ENCODE data around the gene FRMD3.
"Not testable (repeated sequence)": the region's sequence is repeated elsewhere in the genome, so short reads cannot be mapped to it uniquely, and the experiment has no call there.

Gene FRMD3

DNA sequence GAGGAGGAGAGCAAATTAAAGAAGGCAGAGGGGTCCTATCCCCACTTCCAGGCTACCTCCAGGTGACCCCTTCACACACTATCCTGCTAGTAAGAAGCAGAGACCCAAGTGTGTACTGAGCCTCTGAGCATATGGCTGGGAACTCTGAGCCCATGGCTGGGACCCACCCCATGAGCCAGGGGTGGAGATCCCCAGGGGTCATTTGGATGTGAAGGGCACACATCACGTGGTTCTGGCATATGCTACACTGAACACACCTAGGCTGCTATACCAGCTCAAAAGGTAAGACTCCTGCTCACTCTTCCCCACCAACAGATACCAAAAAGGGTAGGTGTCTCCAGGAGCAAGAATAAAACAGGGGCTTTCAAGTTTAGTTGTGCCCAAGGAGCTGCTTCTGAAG is 149.9 kb downstream of the FRMD3 start:
- DNase-seq (ENCODE audit: low read depth): no peak

DNA sequence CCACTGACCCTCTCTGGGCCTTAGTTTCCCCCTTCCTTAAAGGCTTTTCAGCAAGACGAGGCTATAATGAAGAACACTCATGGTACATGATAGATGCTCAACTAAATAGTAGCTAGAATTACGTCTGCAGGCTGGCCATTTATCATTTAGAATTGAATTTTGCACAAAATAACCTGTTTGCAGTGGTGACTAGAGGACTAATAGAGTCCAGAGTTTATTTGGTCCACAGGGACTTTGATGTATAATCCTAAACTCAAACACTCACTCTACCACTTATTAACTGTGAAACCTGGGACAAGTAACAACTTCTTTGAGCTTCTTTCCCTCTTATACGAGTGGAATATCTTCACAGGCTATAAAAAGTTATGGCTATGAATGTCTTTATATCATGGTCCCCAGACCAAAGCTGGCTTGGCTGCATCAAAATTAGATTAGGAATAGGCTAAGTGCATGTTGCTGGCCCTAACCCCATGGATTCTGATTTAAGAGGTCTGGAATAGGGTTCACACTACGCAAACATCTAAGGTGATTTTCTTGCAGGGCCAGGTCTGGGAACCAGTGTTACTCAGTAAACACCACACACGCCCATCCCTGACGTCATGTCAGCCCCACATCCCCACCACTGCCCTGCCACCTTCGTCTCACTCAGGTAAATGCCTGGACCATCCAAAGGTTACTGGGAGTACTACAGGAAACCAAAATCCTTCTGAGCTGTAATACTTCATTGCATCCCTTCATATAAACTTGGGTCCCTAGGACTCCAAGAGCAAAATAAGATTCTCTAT is 150.6 kb downstream of the FRMD3 start:
- DNase-seq (ENCODE audit: low read depth): no peak

DNA sequence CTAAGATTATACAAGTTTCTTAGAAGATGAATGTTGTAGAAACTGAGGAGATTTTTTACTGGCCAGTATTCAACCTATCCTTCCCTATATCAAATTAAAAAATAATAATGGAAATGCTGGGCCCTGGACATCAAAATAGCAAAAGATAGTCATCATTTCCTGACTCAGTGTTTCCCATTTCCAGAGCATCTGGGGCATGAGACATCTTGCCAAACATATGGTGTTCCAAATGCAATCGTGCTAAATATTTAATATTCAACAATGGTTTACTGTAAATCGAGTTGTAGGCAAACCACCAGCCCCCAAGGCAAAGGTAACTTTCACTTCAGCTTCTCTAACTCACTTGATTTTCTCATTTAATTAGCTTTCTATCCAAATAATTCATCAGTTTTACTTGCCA is 152.9 kb downstream of the FRMD3 start:
- DNase-seq (ENCODE audit: low read depth): no peak

DNA sequence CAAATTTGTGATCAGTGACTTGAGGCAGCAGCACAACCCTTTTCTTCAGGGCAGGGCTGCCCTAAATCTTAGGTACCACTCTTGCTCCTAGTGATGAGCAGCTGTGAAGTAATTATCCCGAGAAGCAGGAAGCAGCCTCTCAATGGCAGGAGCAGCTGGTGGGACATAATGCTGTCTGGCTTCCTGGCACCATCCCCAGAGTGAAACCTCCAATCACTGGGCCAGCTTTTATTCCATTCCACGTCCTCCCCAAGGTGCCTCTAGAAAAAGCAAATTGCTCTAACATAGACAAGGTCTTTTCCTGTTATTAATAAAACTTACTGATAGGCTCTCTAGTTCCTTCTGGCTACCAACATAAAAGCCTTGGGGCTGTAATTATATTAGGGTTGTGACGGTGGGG is 154.0 kb downstream of the FRMD3 start:
- DNase-seq (ENCODE audit: low read depth): no peak

DNA sequence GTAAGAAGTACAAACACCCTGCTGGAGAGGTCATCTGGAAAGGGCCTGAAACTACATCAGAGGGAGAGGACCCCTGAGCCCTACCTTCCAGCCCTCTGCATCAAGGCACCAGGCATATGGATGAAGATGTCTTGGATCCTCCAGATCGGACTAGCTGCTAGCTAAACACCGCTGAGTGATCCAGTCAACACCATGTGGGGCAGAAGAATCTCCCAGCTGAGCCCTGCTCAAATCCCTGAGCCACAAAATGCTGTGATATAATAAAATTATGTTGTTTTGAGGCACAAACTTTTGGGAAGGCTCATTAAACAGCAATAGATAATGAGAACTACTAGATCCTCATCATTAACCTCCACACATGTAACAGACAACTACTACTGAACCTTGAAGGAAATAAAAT is 155.2 kb downstream of the FRMD3 start:
- no peak for DNase-seq (ENCODE audit: low read depth)

- no peak for DNase-seq (ENCODE audit: low read depth)
Measured at GRCh38 chr9:83382421-83382820, 155.8 kb downstream of the FRMD3 start.

GRCh38 chr9:83379045-83379444 is 159.2 kb downstream of the FRMD3 start:
- no peak for DNase-seq (ENCODE audit: low read depth)

DNA sequence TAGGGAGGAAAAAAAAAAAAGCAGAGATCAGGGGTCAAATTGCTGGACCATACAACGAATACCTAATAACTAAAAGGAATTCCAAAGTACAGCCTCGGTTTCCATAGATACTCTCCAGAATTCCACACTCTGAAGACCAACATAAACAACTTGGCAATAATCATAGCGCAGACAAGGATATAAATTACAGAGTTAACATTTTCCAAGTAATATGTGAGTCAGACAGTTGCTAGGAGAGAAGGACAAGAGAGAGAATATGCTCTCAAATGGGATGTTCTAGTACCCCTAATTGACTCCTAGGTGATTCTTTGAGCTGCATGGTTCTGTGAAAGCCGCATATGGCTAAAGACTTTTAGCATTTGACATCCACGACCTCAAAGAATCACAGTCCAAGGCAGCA is 165.2 kb downstream of the FRMD3 start:
- no peak for DNase-seq (ENCODE audit: low read depth)

DNA sequence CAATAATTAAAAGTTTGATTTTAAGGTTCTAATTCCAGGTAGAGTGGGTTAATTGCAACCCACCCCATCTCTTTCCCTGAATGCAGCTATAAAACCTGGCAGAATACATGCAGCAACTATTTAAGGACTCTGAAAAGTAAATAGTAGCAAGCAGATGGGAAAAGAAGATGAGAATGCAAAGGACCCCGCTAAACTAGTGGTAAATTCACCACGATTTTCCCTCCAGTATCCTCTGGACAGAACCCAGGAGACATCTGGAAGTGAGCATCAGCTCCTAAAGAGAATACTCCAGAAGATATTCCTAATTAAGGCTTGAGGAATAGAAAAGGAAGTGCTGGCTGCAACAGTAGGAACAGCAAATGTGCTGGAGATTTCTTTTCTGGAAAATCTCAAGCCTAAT is 170.9 kb downstream of the FRMD3 start:
- DNase-seq (ENCODE audit: low read depth): no peak

- no peak for DNase-seq (ENCODE audit: low read depth)
Measured at GRCh38 chr9:83362341-83362995, 175.7 kb downstream of the FRMD3 start.

DNA sequence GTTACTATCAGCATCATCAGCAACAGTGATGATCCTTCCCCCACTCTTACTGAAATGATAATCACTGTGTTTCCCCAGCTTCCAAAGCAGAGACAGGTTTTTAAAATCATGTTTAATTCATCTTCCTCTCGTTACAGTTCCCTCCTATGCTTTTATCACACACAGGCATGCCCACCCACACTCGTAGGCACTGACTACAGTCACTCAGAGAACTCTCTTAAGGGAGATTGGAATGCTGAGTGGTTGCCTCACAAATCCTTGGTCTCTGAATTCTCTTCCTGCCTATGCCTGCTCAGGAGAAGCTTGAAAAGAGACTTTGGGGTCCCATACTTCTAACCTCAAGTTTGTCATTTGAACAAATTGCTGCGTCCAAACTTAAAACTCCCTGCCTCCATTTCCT is 179.2 kb downstream of the FRMD3 start:
- no peak for DNase-seq (ENCODE audit: low read depth)

DNA sequence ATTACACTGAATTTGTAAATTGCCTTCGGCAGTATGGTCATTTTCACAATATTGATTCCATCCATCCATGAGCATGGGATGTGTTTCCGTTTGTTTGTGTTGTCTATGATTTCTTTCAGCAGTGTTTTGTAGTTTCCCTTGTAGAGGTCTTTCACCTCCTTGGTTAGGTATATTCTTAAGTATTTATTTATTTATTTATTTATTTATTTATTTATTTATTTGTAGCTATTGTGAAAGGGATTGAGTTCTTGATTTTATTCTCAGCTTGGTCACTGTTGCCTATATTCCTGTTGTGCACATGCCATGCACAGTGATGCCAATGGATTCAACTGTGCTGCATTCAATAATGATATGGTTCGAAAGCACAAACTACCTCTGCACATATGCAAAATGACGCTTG is 179.7 kb downstream of the FRMD3 start:
- DNase-seq (ENCODE audit: low read depth): not testable (repeated sequence)

DNA sequence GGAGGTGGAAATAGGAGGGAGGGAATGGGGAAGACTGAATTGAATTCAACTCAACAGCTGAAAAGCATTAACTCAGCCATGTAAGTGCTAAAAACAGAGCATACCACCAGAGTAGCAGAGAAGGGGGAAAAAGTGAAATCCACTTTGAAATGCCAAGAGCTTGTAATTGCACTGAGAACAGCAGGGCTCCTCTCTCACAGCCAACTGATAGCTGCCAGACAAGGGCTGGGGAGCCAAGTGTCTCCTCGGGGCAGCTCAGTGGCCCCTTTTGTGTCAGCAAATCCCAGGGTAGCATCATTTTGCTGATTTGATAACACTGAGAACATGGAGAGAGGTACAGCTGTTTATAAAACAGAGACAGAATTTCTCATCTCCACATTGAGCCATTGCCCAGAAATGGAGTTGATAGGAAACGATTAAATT is 182.5 kb downstream of the FRMD3 start:
- DNase-seq (ENCODE audit: low read depth): no peak

DNA sequence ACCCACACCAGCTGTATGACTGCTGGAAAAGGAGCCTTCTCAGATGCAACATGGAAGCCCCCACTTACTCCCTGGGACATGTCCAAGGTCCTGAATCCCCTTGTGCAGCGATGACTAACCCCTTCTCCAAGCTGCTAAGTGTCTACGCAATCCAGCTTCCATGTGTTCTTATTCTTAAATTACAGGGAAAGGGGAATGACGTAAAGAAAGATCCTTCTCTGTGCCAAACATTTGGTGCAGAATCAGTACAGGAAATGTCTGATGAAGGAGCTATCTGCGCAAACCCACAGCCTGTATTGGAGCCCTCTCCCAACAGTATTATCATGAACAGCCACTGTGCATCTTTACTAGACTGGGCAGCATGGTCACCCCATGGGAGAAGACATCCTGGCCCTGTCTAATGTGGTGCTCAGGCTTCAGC is 183.2 kb downstream of the FRMD3 start:
- no peak for DNase-seq (ENCODE audit: low read depth)

DNA sequence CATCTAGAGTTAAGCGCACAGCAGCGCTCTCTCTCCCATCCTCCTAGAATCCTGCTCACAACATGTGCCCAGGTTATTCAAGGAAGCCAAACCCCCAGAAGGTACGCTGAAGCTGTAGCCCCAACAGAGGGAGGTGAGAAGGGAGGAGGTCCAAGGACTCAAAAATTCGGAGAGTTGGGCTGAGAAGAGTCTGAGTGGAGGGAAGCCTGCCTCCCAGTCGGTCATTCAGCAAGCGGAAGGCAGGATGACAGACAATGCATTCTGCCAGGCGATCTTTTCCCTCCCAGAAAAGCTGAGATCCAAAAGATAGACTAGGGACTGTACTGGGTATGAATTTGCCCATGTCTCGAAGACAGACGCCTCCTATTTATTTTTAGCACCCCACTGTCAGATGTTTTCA is 189.2 kb downstream of the FRMD3 start:
- no peak for DNase-seq (ENCODE audit: low read depth)

GRCh38 chr9:83346655-83347420 is 191.4 kb downstream of the FRMD3 start:
- DNase-seq (ENCODE audit: low read depth): no peak

GRCh38 chr9:83343366-83343999 is 194.7 kb downstream of the FRMD3 start:
- no peak for DNase-seq (ENCODE audit: low read depth)

DNA sequence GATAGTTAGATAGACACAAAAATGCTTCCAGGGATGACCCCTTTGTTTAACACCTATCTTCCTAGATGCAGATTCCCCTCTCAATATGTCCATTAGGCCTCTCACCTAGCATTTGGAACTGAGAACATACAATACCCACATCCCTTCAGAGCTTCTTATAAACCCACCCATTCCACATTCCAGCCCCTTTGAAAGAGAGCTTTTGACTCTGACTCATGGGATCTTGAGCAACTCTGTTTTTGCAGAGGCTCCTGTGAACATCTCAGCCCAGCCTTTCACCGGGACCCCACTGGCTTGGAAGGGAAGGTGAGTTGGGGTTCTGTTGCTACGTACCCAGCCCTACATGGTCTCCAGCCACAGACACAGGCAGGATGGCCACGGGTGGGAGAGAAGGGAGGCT is 195.5 kb downstream of the FRMD3 start:
- no peak for DNase-seq (ENCODE audit: low read depth)

DNA sequence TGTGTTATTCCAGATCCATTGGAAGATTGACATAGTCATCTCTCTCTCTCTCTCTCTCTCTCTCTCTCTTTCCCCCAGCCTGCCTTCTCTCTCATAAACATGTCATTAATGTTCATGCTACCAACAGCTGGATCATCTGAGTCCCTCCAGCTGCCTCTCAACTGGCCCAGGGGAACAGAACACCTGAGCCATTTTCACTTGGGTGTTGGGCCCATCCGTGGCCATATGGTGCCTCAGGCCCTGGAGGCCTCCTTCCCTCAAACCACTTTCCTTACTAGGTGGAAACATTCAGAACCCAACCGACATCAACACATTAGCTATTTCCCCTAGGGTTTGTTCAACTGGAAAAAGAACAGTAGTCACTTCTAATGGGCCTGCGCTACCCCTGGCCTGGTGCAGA is 196.2 kb downstream of the FRMD3 start:
- no peak for DNase-seq (ENCODE audit: low read depth)

GRCh38 chr9:83340451-83340850 is 197.8 kb downstream of the FRMD3 start:
- DNase-seq (ENCODE audit: low read depth): no peak

- no peak for DNase-seq (ENCODE audit: low read depth)
Measured at GRCh38 chr9:83339435-83339834, 198.8 kb downstream of the FRMD3 start.

- DNase-seq (ENCODE audit: low read depth): no peak
Measured at GRCh38 chr9:83336706-83337105, 201.5 kb downstream of the FRMD3 start.

GRCh38 chr9:83334320-83334719 is 203.9 kb downstream of the FRMD3 start:
- DNase-seq (ENCODE audit: low read depth): no peak

All from HS-27A (cell line).